ENCODE results near the gene USP7.

Gene USP7

GRCh38 chr16:8941718-8942344, 21.9 kb downstream of the USP7 start:
- H3K9ac ChIP-seq (ENCODE audit: low read length): no peak overlapping the region

GRCh38 chr16:8937803-8938202, 25.9 kb downstream of the USP7 start:
- Histone ChIP-seq H3K4me1 (ENCODE audit: control insufficient read depth, insufficient read depth, low read length) (peaks cover 36% of the 10 kb centered on the region), H3K9me3 (ENCODE audit: control insufficient read depth, insufficient read depth, low read depth, low read length) (no peaks in the 10 kb centered on the region), H3K36me3 (ENCODE audit: control insufficient read depth, insufficient read depth, low read length) (no peaks in the 10 kb centered on the region), H3K27ac (ENCODE audit: low read depth, low read length) (no peak overlapping the region), H3K4me3 (ENCODE audit: low read depth, low read length) (no peak overlapping the region), H3K9ac (ENCODE audit: low read length) (no peak overlapping the region), H3K27me3 (ENCODE audit: control insufficient read depth, insufficient read depth, low read length) (no peaks in the 10 kb centered on the region)

More at GRCh38 chr16:8941718-8942344, 21.9 kb downstream of the USP7 start:
- Histone ChIP-seq H3K4me3 (ENCODE audit: low read depth, low read length) (no peak overlapping the region), H3K36me3 (ENCODE audit: control insufficient read depth, insufficient read depth, low read length) (no peaks in the 10 kb centered on the region), H3K9me3 (ENCODE audit: control insufficient read depth, insufficient read depth, low read depth, low read length) (no peaks in the 10 kb centered on the region), H3K27me3 (ENCODE audit: control insufficient read depth, insufficient read depth, low read length) (no peaks in the 10 kb centered on the region), H3K4me1 (ENCODE audit: control insufficient read depth, insufficient read depth, low read length) (peaks cover 46% of the 10 kb centered on the region), H3K27ac (ENCODE audit: low read depth, low read length) (no peak overlapping the region)

GRCh38 chr16:8936421-8936820, 27.3 kb downstream of the USP7 start:
- Histone ChIP-seq H3K9ac (ENCODE audit: low read length) (no peak overlapping the region), H3K4me3 (ENCODE audit: low read depth, low read length) (no peak overlapping the region), H3K4me1 (ENCODE audit: control insufficient read depth, insufficient read depth, low read length) (peaks cover 36% of the 10 kb centered on the region), H3K27ac (ENCODE audit: low read depth, low read length) (no peak overlapping the region), H3K36me3 (ENCODE audit: control insufficient read depth, insufficient read depth, low read length) (no peaks in the 10 kb centered on the region), H3K27me3 (ENCODE audit: control insufficient read depth, insufficient read depth, low read length) (no peaks in the 10 kb centered on the region), H3K9me3 (ENCODE audit: control insufficient read depth, insufficient read depth, low read depth, low read length) (no peaks in the 10 kb centered on the region)

- Histone ChIP-seq H3K4me3 (ENCODE audit: low read depth, low read length) (no peak overlapping the region), H3K27ac (ENCODE audit: low read depth, low read length) (no peak overlapping the region), H3K9ac (ENCODE audit: low read length) (no peak overlapping the region), H3K9me3 (ENCODE audit: control insufficient read depth, insufficient read depth, low read depth, low read length) (no peaks in the 10 kb centered on the region), H3K27me3 (ENCODE audit: control insufficient read depth, insufficient read depth, low read length) (no peaks in the 10 kb centered on the region), H3K4me1 (ENCODE audit: control insufficient read depth, insufficient read depth, low read length) (peaks cover 38% of the 10 kb centered on the region), H3K36me3 (ENCODE audit: control insufficient read depth, insufficient read depth, low read length) (no peaks in the 10 kb centered on the region)
Measured at GRCh38 chr16:8935989-8936388, 27.7 kb downstream of the USP7 start.

- Histone ChIP-seq H3K27me3 (ENCODE audit: control insufficient read depth, insufficient read depth, low read length) (no peaks in the 10 kb centered on the region), H3K4me3 (ENCODE audit: low read depth, low read length) (no peak overlapping the region), H3K9me3 (ENCODE audit: control insufficient read depth, insufficient read depth, low read depth, low read length) (no peaks in the 10 kb centered on the region), H3K4me1 (ENCODE audit: control insufficient read depth, insufficient read depth, low read length) (peaks cover 34% of the 10 kb centered on the region), H3K27ac (ENCODE audit: low read depth, low read length) (no peak overlapping the region), H3K36me3 (ENCODE audit: control insufficient read depth, insufficient read depth, low read length) (peaks cover 6% of the 10 kb centered on the region), H3K9ac (ENCODE audit: low read length) (no peak overlapping the region)
Measured at GRCh38 chr16:8934601-8935000, 29.1 kb downstream of the USP7 start.

GRCh38 chr16:8931859-8932258, 31.8 kb downstream of the USP7 start:
- Histone ChIP-seq H3K9ac (ENCODE audit: low read length) (no peak overlapping the region), H3K9me3 (ENCODE audit: control insufficient read depth, insufficient read depth, low read depth, low read length) (no peaks in the 10 kb centered on the region), H3K27ac (ENCODE audit: low read depth, low read length) (no peak overlapping the region), H3K27me3 (ENCODE audit: control insufficient read depth, insufficient read depth, low read length) (no peaks in the 10 kb centered on the region), H3K4me1 (ENCODE audit: control insufficient read depth, insufficient read depth, low read length) (peaks cover 28% of the 10 kb centered on the region), H3K4me3 (ENCODE audit: low read depth, low read length) (no peak overlapping the region), H3K36me3 (ENCODE audit: control insufficient read depth, insufficient read depth, low read length) (peaks cover 29% of the 10 kb centered on the region)

- Histone ChIP-seq H3K9me3 (ENCODE audit: control insufficient read depth, insufficient read depth, low read depth, low read length) (no peaks in the 10 kb centered on the region), H3K4me3 (ENCODE audit: low read depth, low read length) (no peak overlapping the region), H3K27ac (ENCODE audit: low read depth, low read length) (no peak overlapping the region), H3K36me3 (ENCODE audit: control insufficient read depth, insufficient read depth, low read length) (peaks cover 51% of the 10 kb centered on the region), H3K9ac (ENCODE audit: low read length) (no peak overlapping the region), H3K4me1 (ENCODE audit: control insufficient read depth, insufficient read depth, low read length) (peaks cover 11% of the 10 kb centered on the region; the same call in 1 of the 2 replicates), H3K27me3 (ENCODE audit: control insufficient read depth, insufficient read depth, low read length) (no peaks in the 10 kb centered on the region)
Measured at GRCh38 chr16:8929086-8929748, 34.5 kb downstream of the USP7 start.

- peaks cover 56% of the 10 kb centered on the region for H3K36me3 ChIP-seq (ENCODE audit: control insufficient read depth, insufficient read depth, low read length)
- H3K4me3 ChIP-seq (ENCODE audit: low read depth, low read length): no peak overlapping the region
- H3K27me3 ChIP-seq (ENCODE audit: control insufficient read depth, insufficient read depth, low read length): no peaks in the 10 kb centered on the region
- H3K9ac ChIP-seq (ENCODE audit: low read length): no peak overlapping the region
- H3K9me3 ChIP-seq (ENCODE audit: control insufficient read depth, insufficient read depth, low read depth, low read length): no peaks in the 10 kb centered on the region
- no peak overlapping the region for H3K27ac ChIP-seq (ENCODE audit: low read depth, low read length)
- peaks cover 10% of the 10 kb centered on the region; the same call in 1 of the 2 replicates for H3K4me1 ChIP-seq (ENCODE audit: control insufficient read depth, insufficient read depth, low read length)
Measured at GRCh38 chr16:8928467-8928957, 35.2 kb downstream of the USP7 start.

GRCh38 chr16:8926827-8927226, 36.9 kb downstream of the USP7 start:
- Histone ChIP-seq H3K4me3 (ENCODE audit: low read depth, low read length) (no peak overlapping the region), H3K4me1 (ENCODE audit: control insufficient read depth, insufficient read depth, low read length) (0 out of 2 replicates have a peak, but pooled peaks cover 7% of the 10 kb centered on the region), H3K9me3 (ENCODE audit: control insufficient read depth, insufficient read depth, low read depth, low read length) (no peaks in the 10 kb centered on the region), H3K27ac (ENCODE audit: low read depth, low read length) (no peak overlapping the region), H3K36me3 (ENCODE audit: control insufficient read depth, insufficient read depth, low read length) (peaks cover 73% of the 10 kb centered on the region), H3K9ac (ENCODE audit: low read length) (no peak overlapping the region), H3K27me3 (ENCODE audit: control insufficient read depth, insufficient read depth, low read length) (no peaks in the 10 kb centered on the region)

GRCh38 chr16:8925455-8925854, 38.3 kb downstream of the USP7 start:
- no peak overlapping the region for H3K27ac ChIP-seq (ENCODE audit: low read depth, low read length)
- H3K9me3 ChIP-seq (ENCODE audit: control insufficient read depth, insufficient read depth, low read depth, low read length): no peaks in the 10 kb centered on the region
- H3K36me3 ChIP-seq (ENCODE audit: control insufficient read depth, insufficient read depth, low read length): peaks cover 87% of the 10 kb centered on the region
- 0 out of 2 replicates have a peak, but pooled peaks cover 2% of the 10 kb centered on the region for H3K4me1 ChIP-seq (ENCODE audit: control insufficient read depth, insufficient read depth, low read length)
- H3K9ac ChIP-seq (ENCODE audit: low read length): no peak overlapping the region
- no peak overlapping the region for H3K4me3 ChIP-seq (ENCODE audit: low read depth, low read length)
- no peaks in the 10 kb centered on the region for H3K27me3 ChIP-seq (ENCODE audit: control insufficient read depth, insufficient read depth, low read length)

- H3K27me3 ChIP-seq (ENCODE audit: control insufficient read depth, insufficient read depth, low read length): no peaks in the 10 kb centered on the region
- peaks cover 89% of the 10 kb centered on the region for H3K36me3 ChIP-seq (ENCODE audit: control insufficient read depth, insufficient read depth, low read length)
- H3K9me3 ChIP-seq (ENCODE audit: control insufficient read depth, insufficient read depth, low read depth, low read length): no peaks in the 10 kb centered on the region
- H3K9ac ChIP-seq (ENCODE audit: low read length): no peak overlapping the region
- H3K4me1 ChIP-seq (ENCODE audit: control insufficient read depth, insufficient read depth, low read length): no peaks in the 10 kb centered on the region
- H3K4me3 ChIP-seq (ENCODE audit: low read depth, low read length): no peak overlapping the region
- H3K27ac ChIP-seq (ENCODE audit: low read depth, low read length): no peak overlapping the region
Measured at GRCh38 chr16:8924214-8924613, 39.5 kb downstream of the USP7 start.

Data from HUES6 (cell line).